Activated T-helper 1 cell treated with anti-CD3 and anti-CD28 coated beads, Interleukin-2, amount 50 U/mL, for 16 hours (primary cell): ENCODE results near the gene PACSIN3.
A peak's percentile ranks its signal among the peaks of the same experiment; 100 is the strongest.
"Not testable (repeated sequence)": the region's sequence is repeated elsewhere in the genome, so short reads cannot be mapped to it uniquely, and the experiment has no call there.

Experiments
- DNase-seq, 2 donors: peaks; one replicate each; pipeline ENCODE4 v3.0.0-alpha.2; 2020; ENCODE audit warnings: low read depth in 1 of 2, low spot score in 1 of 2

Gene PACSIN3

GRCh38 chr11:47186076-47186699, at the start of gene PACSIN3:
PACSIN3 (minus strand) TSS chr11:47186434; CDS start chr11:47182727, 3,707 bp downstream.
- DNase-seq = peak in 1 of 2 donors; percentile 25

- no peak for DNase-seq
Measured at GRCh38 chr11:47235163-47235562, 48.9 kb upstream of the PACSIN3 start.

GRCh38 chr11:47234669-47235100, 48.5 kb upstream of the PACSIN3 start:
- peak in 1 of 2 donors; percentile 44 for DNase-seq

GRCh38 chr11:47233989-47234668, 47.9 kb upstream of the PACSIN3 start:
- no peak for DNase-seq

GRCh38 chr11:47233051-47233450, 46.8 kb upstream of the PACSIN3 start:
- no peak for DNase-seq

GRCh38 chr11:47229161-47229560, 42.9 kb upstream of the PACSIN3 start:
- DNase-seq = no peak

- no peak for DNase-seq
Measured at GRCh38 chr11:47225552-47226400, 39.5 kb upstream of the PACSIN3 start.

- DNase-seq = no peak
Measured at GRCh38 chr11:47222696-47223095, 36.5 kb upstream of the PACSIN3 start.

- DNase-seq = no peak
Measured at GRCh38 chr11:47220401-47220821, 34.2 kb upstream of the PACSIN3 start.

GRCh38 chr11:47216121-47216798, 30.0 kb upstream of the PACSIN3 start:
- peak in 1 of 2 donors; percentile 52 for DNase-seq

- DNase-seq = no peak
Measured at GRCh38 chr11:47215366-47215910, 29.2 kb upstream of the PACSIN3 start.

- DNase-seq = peak; percentile 64 to 70
Measured at GRCh38 chr11:47213950-47214565, 27.8 kb upstream of the PACSIN3 start.

- DNase-seq = no peak
Measured at GRCh38 chr11:47212938-47213337, 26.7 kb upstream of the PACSIN3 start.

GRCh38 chr11:47208628-47209027, 22.4 kb upstream of the PACSIN3 start:
- DNase-seq = no peak

- not testable (repeated sequence) for DNase-seq
Measured at GRCh38 chr11:47208008-47208552, 21.8 kb upstream of the PACSIN3 start.

- DNase-seq = no peak
Measured at GRCh38 chr11:47207459-47207858, 21.2 kb upstream of the PACSIN3 start.

GRCh38 chr11:47206577-47206976, 20.3 kb upstream of the PACSIN3 start:
- DNase-seq = not testable (repeated sequence)

GRCh38 chr11:47204637-47204989, 18.4 kb upstream of the PACSIN3 start:
- DNase-seq = no peak

GRCh38 chr11:47202576-47202975, 16.3 kb upstream of the PACSIN3 start:
- no peak for DNase-seq

- DNase-seq = no peak
Measured at GRCh38 chr11:47201015-47201414, 14.8 kb upstream of the PACSIN3 start.
